ENCODE data around the gene STX2.

GRCh38 chr12:130827432-130827831, 11.6 kb downstream of the STX2 start:
- TF ChIP-seq CTCF (IDR thresholded peaks at IDR 0.05; ENCODE audit: poor library complexity, severe bottlenecking), result no peak
- no peak for TF ChIP-seq RAD21 (conservative IDR thresholded peaks at IDR 0.05)
- TF ChIP-seq SMC3 (conservative IDR thresholded peaks at IDR 0.05; ENCODE audit: poor library complexity), result no peak
- no peak for TF ChIP-seq EZH2 (IDR thresholded peaks at IDR 0.05; ENCODE audit: borderline replicate concordance, insufficient read depth, low read length, poor library complexity, severe bottlenecking)
